Cardiac fibroblast (primary cell): ENCODE measurements around the gene FRMD3.
"Not testable (repeated sequence)": the region's sequence is repeated elsewhere in the genome, so short reads cannot be mapped to it uniquely, and the experiment has no call there.

Source experiments
- DNase-seq, 2 donors: peaks; one replicate each; pipeline versions ENCODE4 v3.0.0 to v3.0.0-alpha.2; 2010; ENCODE audit warnings: low read depth in 2 of 2
- H3K4me3 ChIP-seq, 2 donors: replicated peaks in 1 of 2; 1 replicate in 1 of 2; 2 replicates in 1 of 2; pipeline ENCODE4 v1.5.1; 2011; ENCODE audit warnings: low read depth in 2 of 2, low read length in 2 of 2, mild to moderate bottlenecking in 2 of 2, moderate library complexity in 1 of 2
- TF ChIP-seq, protein P1 (sequence below): IDR thresholded peaks from one replicate; pipeline ENCODE4 v1.5.1; 2011; ENCODE audit warnings: low read depth, mild to moderate bottlenecking, low read length, inconsistent platforms

The FRMD3 gene

DNA sequence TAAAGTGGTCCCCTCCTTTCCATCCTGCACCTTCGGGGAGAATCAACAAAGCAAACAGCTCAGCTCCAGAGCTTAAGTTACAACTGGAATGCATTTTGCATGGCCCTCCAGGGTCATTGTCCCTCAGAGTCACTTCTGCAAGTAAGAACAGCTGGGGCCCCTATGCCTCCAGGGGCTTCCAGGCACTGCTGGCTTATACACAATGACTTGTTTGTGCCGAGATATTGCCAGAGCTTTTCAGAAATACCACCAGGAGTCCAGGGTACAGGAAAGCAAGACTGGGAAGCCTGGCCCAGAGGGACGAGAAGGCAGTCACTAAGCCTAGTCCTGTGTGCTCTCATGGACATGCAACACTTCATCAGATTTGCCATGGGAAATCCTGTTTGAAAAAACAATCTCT lies 11.3 kb downstream of the FRMD3 start:
- TF ChIP-seq, protein P1, sequence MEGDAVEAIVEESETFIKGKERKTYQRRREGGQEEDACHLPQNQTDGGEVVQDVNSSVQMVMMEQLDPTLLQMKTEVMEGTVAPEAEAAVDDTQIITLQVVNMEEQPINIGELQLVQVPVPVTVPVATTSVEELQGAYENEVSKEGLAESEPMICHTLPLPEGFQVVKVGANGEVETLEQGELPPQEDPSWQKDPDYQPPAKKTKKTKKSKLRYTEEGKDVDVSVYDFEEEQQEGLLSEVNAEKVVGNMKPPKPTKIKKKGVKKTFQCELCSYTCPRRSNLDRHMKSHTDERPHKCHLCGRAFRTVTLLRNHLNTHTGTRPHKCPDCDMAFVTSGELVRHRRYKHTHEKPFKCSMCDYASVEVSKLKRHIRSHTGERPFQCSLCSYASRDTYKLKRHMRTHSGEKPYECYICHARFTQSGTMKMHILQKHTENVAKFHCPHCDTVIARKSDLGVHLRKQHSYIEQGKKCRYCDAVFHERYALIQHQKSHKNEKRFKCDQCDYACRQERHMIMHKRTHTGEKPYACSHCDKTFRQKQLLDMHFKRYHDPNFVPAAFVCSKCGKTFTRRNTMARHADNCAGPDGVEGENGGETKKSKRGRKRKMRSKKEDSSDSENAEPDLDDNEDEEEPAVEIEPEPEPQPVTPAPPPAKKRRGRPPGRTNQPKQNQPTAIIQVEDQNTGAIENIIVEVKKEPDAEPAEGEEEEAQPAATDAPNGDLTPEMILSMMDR = no peak
- DNase-seq = no peak
- no peak overlapping the region for H3K4me3 ChIP-seq

DNA sequence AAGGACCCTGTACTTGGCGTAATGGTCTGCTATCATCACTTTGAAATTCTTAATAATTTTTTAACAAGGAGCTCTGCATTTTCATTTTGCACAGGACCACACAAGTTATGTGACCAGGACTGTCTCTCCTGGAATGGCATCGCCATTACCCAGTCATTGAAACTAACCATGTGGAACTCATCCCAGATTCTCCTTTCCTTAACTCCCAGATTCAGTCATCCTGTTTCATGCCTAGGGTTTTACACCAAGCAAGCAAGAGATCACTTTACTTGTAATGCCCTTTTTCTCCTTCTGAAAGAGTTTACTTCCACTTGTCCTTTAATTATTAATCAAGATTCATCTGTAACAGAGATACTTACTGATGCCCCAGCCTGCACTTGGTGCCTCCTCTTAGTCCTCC lies 12.0 kb downstream of the FRMD3 start:
- H3K4me3 ChIP-seq = no peak overlapping the region
- TF ChIP-seq, protein P1 = no peak
- no peak for DNase-seq

DNA sequence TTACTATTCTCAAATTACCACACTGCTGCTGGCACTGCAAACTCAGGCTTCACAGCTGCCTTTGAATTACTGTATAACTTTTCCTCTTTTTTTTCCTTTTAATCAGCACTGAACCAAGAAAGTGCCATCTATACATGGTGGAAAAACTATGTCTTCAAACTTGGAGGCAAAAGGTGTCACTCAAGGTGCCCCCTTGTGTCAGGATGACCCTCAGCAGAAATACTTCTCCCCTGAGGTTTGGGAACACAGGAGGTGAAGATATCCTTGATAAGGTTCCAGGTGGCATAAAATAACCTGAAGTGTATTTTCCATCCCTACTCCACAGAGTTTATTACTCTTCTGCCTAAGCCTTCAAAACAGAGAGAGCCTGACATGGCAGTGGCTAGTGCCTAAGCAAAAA lies 14.5 kb downstream of the FRMD3 start:
- TF ChIP-seq, protein P1 = no peak
- DNase-seq = no peak
- no peak overlapping the region for H3K4me3 ChIP-seq

DNA sequence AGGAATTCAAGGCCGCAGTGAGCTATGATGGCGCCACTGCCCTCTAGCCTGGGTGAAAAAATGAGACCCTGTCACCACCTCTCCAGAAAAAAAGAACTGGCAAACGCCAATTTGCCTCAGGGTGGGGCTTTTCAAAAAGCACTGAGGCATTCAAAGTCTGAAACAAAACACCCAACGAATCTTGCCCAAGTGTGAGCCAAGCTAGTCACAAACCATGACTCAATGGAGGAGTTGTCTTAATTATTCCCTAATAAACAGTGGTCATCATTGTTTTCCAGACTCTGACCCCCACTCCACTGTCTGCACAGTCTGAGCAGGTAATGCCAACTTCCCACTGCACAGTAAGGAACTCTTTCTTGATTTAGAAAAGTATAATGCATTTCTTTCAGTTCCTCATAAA lies 16.8 kb downstream of the FRMD3 start:
- TF ChIP-seq, protein P1 = no peak
- DNase-seq = no peak

DNA sequence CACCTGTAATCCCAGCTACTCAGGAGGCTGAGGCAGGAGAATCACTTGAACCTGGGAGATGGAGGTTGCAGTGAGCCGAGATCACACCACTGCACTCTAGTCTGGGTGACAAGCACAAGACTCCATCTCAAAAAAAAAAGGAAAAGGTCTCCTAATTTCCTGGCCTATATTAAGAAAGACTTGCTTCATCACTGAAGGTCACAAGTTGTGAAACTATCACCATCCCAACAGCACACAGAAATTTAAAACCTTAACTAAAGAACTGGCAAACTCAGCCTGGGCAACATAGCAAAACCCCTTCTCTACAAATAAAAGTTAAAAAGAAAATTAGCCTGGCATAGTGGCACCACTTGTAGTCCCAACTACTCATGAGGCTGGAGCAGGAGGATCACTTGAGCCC lies 17.2 kb downstream of the FRMD3 start:
- no peak for DNase-seq
- no peak overlapping the region for H3K4me3 ChIP-seq
- TF ChIP-seq, protein P1 = no peak

More for the DNA sequence above, 16.8 kb downstream of the FRMD3 start:
- no peak overlapping the region for H3K4me3 ChIP-seq

DNA sequence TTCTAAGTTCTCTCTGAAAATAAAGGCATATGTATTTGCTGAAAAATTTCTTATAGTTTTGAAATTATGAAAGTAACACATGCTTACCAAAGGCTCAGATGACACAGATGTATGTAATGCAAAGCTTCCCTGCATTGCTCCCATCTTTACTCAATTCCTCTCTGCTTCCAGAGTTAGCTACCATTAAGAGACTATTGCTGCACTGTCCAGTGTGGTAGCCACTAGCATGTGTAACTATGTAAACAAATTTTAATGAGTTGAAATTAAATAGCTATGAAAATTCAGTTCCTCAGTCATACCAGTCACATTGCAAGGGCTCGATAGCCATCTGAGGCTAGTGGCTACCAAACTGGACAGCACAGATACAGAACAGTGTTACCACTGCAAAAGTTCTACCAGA lies 17.9 kb downstream of the FRMD3 start:
- H3K4me3 ChIP-seq = no peak overlapping the region
- TF ChIP-seq, protein P1 = no peak
- DNase-seq = no peak

DNA sequence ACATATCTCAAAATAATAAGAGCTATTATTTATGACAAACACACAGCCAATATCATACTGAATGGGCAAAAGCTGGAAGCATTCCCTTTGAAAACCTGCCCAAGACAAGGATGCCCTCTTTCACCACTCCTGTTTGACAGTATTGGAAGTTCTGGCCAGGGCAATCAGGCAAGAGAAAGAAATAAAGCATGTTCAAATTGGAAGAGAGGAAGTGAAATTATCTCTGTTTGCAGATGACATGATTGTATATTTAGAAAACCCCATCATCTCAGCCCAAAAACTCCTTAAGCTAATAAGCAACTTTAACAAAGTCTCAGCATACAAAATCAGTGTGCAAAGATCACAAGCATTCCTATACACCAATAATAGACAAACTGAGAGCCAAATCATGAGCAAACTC lies 20.2 kb downstream of the FRMD3 start:
- H3K4me3 ChIP-seq, DNase-seq: not testable (repeated sequence)

DNA sequence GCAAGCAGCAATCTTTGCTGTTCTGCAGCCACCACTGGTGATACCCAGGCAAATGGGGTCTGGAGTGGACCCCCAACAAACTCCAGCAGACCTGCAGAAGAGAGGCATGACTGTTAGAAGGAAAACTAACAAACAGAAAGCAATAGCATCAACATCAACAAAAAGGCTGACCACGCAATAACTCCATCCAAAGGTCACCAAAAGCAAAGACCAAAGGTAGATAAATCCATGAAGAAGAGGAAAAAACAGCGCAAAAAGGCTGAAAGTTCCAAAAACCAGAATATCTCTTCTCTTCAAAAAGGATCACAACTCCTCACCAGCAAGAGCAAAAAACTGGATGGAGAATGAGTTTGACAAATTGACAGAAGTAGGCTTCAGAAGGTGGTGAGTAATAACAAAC lies 23.4 kb downstream of the FRMD3 start:
- TF ChIP-seq, protein P1 = no peak
- no peak overlapping the region for H3K4me3 ChIP-seq
- no peak for DNase-seq
